Coronary artery (tissue), 2 donors: ENCODE measurements around the gene SRPX.

ENCODE experiments used
- DNase-seq: peaks from one replicate; pipeline ENCODE4 v3.0.0-alpha.2; 2017; ENCODE audit warnings: low spot score
- H3K27ac ChIP-seq, 2 donors: fragments of 200-600 bp; sonication (generic); one replicate each; pipeline ENCODE4 v1.5.1; 2016 to 2019
- H3K4me3 ChIP-seq: fragments of 200-600 bp; sonication (generic); 2 replicates; pipeline ENCODE4 v1.5.1; 2016; ENCODE audit warnings: mild to moderate bottlenecking, moderate library complexity
- TF ChIP-seq, protein P1 (sequence below): fragments of 200-600 bp; sonication (generic); IDR thresholded peaks from one replicate; pipeline ENCODE4 v1.5.1; 2019; ENCODE audit warnings: antibody characterized with exemption

SRPX gene

DNA sequence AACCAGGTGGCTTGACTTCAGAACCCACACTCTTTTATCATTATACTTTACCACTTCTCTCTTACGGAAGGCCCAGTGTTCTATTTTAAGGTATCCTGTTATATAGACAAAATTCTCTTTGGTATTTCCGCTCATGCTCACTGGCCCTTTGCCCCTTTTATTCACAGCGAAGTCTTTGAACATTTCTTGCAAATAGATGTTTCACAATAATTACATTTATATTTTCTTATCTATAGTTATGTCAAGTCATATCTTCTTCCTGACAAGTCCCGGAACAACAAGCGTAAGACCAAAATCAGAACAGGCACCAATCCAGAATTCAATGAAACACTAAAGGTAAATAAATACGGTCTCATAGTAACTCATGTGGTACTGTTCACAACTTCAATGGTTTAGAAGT, 112.3 kb downstream of the SRPX start:
- TF ChIP-seq, protein P1, sequence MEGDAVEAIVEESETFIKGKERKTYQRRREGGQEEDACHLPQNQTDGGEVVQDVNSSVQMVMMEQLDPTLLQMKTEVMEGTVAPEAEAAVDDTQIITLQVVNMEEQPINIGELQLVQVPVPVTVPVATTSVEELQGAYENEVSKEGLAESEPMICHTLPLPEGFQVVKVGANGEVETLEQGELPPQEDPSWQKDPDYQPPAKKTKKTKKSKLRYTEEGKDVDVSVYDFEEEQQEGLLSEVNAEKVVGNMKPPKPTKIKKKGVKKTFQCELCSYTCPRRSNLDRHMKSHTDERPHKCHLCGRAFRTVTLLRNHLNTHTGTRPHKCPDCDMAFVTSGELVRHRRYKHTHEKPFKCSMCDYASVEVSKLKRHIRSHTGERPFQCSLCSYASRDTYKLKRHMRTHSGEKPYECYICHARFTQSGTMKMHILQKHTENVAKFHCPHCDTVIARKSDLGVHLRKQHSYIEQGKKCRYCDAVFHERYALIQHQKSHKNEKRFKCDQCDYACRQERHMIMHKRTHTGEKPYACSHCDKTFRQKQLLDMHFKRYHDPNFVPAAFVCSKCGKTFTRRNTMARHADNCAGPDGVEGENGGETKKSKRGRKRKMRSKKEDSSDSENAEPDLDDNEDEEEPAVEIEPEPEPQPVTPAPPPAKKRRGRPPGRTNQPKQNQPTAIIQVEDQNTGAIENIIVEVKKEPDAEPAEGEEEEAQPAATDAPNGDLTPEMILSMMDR: no peak
- no peak overlapping the region for H3K4me3 ChIP-seq
- no peak overlapping the region for H3K27ac ChIP-seq
- DNase-seq: no peak

DNA sequence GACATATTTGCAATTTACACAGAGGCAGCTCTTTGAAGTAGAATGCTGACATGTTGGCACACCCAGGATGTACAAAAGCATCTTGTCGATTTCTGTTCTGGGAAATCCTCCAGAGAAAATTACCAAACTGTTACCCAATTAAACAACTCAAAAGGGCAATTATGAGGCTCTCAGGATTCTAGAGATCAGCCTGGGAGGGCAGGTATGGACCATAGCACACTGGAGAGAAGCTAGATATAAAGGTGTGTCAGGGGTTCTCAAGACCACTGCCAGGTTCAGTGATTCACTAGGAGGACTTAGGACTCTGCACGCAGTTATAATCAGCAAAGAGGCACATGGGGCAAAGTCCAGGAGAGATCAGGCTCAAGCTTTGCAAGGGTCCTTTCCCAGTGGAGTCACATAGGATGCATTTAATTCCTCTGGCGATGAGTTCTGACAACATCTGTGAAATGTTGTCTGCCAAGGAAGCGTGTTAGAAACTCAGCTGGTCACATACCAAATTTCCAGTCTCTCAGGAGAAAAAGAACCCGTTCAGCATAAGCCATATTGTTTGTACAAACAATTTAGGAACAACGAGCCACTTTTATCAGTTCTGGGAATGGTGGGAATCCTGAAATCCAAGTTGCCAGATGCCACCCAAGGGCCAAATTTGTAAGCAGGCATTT, 113.5 kb downstream of the SRPX start:
- TF ChIP-seq, protein P1: no peak
- no peak for DNase-seq
- no peak overlapping the region for H3K27ac ChIP-seq
- no peak overlapping the region for H3K4me3 ChIP-seq

DNA sequence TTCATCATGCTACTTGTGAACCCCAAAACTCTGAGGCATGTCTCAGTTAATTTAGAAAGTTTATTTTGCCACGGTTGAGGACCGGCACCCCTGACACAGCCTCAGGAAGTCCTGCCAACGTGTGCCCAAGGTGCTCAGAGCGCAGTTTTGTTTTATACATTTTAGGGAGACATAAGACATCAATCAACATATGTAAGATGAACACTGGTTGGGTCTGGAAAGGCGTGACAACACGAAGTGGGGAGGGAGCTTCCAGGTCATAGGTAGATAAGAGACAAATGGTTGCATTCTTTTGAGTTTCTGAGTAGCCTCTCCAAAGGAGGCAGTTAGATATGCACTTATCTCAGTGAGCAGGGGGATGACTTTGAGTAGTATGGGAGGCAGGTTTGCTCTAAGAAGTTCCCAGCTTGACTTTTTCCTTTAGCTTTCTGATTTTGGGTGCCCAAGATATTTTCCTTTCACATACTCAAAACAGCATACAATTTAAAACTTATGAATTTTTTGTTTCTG, 115.4 kb downstream of the SRPX start:
- no peak for DNase-seq
- TF ChIP-seq, protein P1: no peak
- Histone ChIP-seq H3K4me3 (no peak overlapping the region), H3K27ac (no peak overlapping the region)

DNA sequence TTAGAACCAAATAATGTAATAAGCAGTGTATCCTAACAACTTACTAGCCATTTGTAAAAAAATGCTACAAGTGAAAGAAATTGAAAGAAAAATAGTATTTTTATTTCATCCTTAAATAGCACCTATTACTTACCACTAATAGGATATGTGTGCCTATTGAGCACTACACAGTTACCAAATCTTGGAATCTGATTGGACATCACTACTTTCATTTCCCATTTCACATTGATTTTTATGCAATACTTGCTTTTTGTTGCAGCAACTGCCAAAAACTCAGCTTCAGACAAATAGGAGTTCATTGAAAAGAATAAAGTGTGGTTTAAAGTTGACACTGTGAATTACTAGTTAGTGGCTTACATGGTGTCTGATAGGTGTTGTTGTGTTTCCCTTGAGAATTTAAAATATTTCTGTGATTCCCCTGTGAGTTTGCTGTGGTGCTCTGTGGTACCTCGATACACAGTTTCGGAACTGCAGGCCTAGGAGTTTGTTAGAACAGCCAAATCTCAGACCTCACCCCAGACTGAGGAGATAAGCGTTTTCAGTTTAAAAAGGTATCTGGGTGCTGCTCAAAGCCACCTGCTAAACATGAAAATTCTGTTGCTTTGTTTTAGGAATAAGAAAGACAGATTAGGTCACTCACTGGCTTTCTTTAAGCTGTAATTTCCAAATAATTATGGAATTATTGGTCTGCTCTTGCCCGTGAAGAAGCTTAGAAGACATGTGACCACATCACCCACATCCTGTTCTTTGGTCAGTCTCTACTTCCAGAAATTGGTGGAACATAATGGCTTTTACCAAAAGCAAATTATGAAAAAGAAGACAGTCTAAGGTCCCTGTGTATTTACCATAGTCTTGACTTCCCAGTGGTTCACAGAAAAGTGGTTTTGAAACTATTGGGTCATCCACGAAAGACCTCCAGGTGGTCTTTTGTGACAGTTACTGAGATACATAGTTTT, 116.5 kb downstream of the SRPX start:
- no peak for DNase-seq
- Histone ChIP-seq H3K4me3 (no peak overlapping the region), H3K27ac (no peak overlapping the region)
- TF ChIP-seq, protein P1: no peak

DNA sequence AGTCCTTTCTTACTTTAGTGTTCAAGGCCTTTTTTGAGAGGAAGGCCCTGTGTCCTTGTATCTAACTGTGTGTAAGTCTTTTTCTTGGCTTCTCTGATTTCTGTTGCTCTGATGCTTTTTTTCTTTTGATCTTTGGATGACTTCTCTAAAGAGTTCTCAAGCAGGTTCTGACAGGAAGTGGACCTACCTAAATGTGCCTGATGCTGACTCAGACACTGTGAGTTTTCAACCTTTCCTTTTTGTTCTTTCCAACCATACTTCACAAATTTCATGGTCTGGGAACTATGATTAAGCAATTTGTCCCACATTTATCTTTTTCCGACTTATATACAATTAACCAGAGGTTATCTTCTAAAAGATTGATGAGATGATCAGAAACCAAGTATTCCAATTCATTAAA, 117.8 kb downstream of the SRPX start:
- Histone ChIP-seq H3K27ac (no peak overlapping the region), H3K4me3 (no peak overlapping the region)
- DNase-seq: no peak
- TF ChIP-seq, protein P1: no peak

DNA sequence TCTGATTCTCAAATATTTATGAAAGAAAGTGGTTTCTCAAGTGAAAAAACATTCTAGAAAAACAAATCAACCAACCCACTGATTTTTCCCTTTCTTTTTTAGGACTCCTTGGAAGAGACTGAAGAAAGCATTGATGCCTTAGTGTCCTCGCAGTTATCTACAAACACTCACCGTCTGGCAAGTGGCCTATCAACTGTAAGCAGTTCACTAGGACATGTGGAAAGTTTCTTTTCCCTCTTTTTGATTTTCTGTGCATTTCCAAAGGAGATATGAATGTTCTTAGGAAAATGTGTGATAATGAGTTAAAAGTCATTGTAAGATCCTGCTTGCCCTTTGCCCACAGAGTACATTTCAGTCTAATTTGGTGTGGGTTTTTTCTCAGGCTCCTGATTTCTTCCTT, 118.4 kb downstream of the SRPX start:
- Histone ChIP-seq H3K27ac (no peak overlapping the region), H3K4me3 (no peak overlapping the region)
- DNase-seq: no peak
- TF ChIP-seq, protein P1: no peak
